Bronchial epithelial cell (primary cell): Measurements from ENCODE around the gene ADAM19. TPM values are rescaled to one million over a fixed set of nuclear protein-coding genes. Genes with fewer than 3 reads are reported as not detected.

Source experiments
- DNase-seq: peaks from one replicate; pipeline ENCODE4 v3.0.0-alpha.2; 2010; ENCODE audit warnings: low read depth
- FAIRE-seq: peaks from 2 replicates; lab custom pipeline; 2011; peaks lifted over from hg19 to GRCh38; lab: Jason Lieb, UNC
- H3K27me3 ChIP-seq: 2 replicates; pipeline ENCODE4 v1.5.1; 2011; ENCODE audit warnings: low read length; ENCODE audit not compliant: control insufficient read depth, insufficient read depth
- H3K36me3 ChIP-seq: 2 replicates; pipeline ENCODE4 v1.5.1; 2011; ENCODE audit warnings: low read length; ENCODE audit not compliant: control insufficient read depth, insufficient read depth
- H3K4me3 ChIP-seq: 2 replicates; pipeline ENCODE4 v1.5.1; 2011; ENCODE audit warnings: mild to moderate bottlenecking, low read depth, low read length, control low read depth
- CTCF ChIP-seq: IDR thresholded peaks from 2 replicates; pipeline ENCODE4 v1.5.1; 2011; ENCODE audit warnings: mild to moderate bottlenecking, moderate library complexity, low read length, control low read depth, inconsistent platforms; ENCODE audit not compliant: insufficient read depth, severe bottlenecking
- total RNA-seq: library from RNA; depleted of rRNA; stranded (reverse); fragments of >200 nt; gene quantifications from 2 replicates; pipeline ENCODE4 v1.2.1, GENCODE V29; 2014

The ADAM19 gene
- 0.79 and 1.7 TPM in 2 replicates for total RNA-seq

GRCh38 chr5:157575381-157576020 is at the start of gene ADAM19:
ADAM19 (minus strand) TSS chr5:157575775; CDS start chr5:157575696, 79 bp downstream.
- no peak for DNase-seq
- FAIRE-seq, result no peak
- TF ChIP-seq CTCF, result no peak
- H3K27me3 ChIP-seq, result peaks cover 14% of the 10 kb centered on the region
- no peaks in the 10 kb centered on the region for H3K36me3 ChIP-seq
- peak within 1 kb of the TSS; percentile 41 for H3K4me3 ChIP-seq

GRCh38 chr5:157624144-157624543 is 48.6 kb upstream of the ADAM19 start:
- no peak for DNase-seq
- H3K36me3 ChIP-seq, result no peaks in the 10 kb centered on the region
- H3K4me3 ChIP-seq, result no peak overlapping the region
- H3K27me3 ChIP-seq, result no peaks in the 10 kb centered on the region
- FAIRE-seq, result no peak
- TF ChIP-seq CTCF, result no peak

GRCh38 chr5:157620776-157621175 is 45.2 kb upstream of the ADAM19 start:
- no peak for TF ChIP-seq CTCF
- Histone ChIP-seq H3K36me3 (no peaks in the 10 kb centered on the region), H3K27me3 (no peaks in the 10 kb centered on the region), H3K4me3 (no peak overlapping the region)
- FAIRE-seq (no peak), DNase-seq (no peak)

GRCh38 chr5:157618191-157618765 is 42.7 kb upstream of the ADAM19 start:
- Histone ChIP-seq H3K4me3 (no peak overlapping the region), H3K36me3 (no peaks in the 10 kb centered on the region), H3K27me3 (no peaks in the 10 kb centered on the region)
- FAIRE-seq, result no peak
- no peak for DNase-seq
- no peak for TF ChIP-seq CTCF

GRCh38 chr5:157616785-157617184 is 41.2 kb upstream of the ADAM19 start:
- TF ChIP-seq CTCF, result no peak
- FAIRE-seq (no peak), DNase-seq (no peak)
- Histone ChIP-seq H3K4me3 (no peak overlapping the region), H3K27me3 (no peaks in the 10 kb centered on the region), H3K36me3 (no peaks in the 10 kb centered on the region)
